SU-DHL-6 (cell line): ENCODE results near the gene F2R.

ENCODE experiments used
- CTCF ChIP-seq: fragments of 200-600 bp; sonication (generic); IDR thresholded peaks from one replicate; pipeline ENCODE4 v1.5.1; 2017; ENCODE audit warnings: antibody characterized with exemption, mild to moderate bottlenecking, low read length, moderate library complexity; ENCODE audit not compliant: insufficient read depth, poor library complexity, severe bottlenecking
- EZH2phosphoT487 ChIP-seq: fragments of 200-600 bp; sonication (generic), shearing (Covaris generic); conservative IDR thresholded peaks from 2 replicates; pipeline ENCODE4 v1.6.1; 2018; ENCODE audit warnings: mild to moderate bottlenecking, antibody characterized with exemption, low read length, moderate library complexity, mixed read lengths

- no peak for TF ChIP-seq CTCF
- TF ChIP-seq EZH2phosphoT487: no peak
These were observed 19.7 kb upstream of the F2R start for GRCh38 chr5:76696251-76696650.
